Fibroblast of gingiva (primary cell): Measurements from ENCODE around the gene F2.
"Not testable (repeated sequence)": the region's sequence is repeated elsewhere in the genome, so short reads cannot be mapped to it uniquely, and the experiment has no call there.

Source experiments
- DNase-seq: peaks from one replicate; pipeline ENCODE4 v3.0.0-alpha.2; 2011; ENCODE audit warnings: low read depth

Gene F2

DNA sequence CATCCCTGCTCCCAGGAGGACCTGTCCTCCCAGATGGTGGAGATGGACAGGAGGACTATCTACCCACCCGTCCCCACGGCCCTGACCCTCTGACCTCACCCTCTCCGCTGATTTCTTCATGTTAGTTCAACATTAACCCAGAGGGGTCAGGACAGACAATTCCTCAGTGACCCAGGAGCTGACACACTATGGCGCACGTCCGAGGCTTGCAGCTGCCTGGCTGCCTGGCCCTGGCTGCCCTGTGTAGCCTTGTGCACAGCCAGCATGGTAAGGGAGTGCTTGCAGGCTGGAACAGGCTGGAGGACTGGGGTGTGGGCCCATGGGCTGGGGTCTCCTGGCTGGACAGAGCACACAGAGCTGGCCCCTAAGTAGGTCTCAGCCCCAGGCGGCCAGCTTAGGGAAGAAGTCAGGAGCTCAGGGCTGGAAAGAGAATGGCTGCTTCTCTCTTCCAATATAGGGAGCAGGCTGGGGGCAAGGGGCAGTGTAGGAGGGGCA, at the start of gene F2:
TSS of gene F2 (plus strand) at position 166 of the 495 bp plus-strand sequence. CDS start at position 189, 23 bp downstream.
- no peak for DNase-seq

DNA sequence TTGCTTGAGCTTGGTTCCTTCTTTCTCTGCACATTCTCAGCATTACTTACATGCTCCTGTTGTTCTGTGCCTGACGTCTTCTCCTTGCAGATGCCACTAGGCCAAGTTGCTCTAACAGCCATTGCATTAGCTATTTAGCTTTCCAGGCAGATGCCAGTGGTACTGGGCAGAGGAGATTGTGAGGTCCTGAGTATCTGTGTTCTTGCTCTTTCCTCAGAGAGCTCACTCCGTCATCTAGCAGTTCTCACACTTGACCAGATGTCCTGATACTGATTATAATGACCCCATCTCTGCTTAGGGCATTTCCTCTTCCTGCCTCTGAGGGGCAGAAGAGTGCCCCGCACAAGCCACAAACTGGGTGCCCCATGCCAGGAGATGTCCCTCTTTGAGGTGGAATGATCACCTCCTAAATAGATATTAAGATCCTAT, 49.3 kb upstream of the F2 start:
- DNase-seq: no peak

DNA sequence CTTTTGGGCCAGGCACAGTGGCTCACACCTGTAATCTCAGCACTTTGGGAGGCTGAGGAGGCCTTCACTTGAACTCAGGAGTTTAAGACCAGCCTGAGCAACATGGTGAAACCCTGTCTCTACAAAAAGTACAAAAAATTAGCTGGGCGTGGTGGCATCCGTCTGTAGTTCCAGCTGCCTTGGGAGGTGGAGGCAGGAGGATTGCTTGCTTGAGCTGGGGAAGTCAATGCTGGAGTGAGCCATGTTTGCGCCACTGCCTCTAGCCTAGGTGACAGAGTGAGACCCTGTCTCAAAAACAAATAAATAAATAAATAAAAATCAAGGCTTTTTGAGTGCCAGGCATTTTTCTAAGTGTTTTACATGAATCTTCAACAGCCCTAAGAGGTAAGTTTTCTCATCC, 48.5 kb upstream of the F2 start:
- DNase-seq: not testable (repeated sequence)

DNA sequence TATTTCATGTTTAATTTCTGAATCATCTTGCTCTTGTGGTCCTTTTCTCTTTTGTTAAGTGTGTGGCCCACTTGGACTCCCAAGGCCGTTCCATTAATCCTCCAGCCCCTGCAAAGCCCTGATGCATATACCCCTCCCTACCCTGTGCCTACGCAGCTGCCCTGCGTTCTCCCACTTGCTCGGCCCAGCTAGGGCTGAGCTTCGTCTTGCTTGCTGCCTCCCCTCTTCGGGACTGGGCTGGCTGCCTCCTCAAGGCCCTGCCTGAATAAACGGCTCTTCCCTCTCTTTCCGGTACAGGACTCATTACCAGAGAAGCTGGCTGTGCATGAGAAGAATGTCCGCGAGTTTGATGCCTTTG, 47.1 kb upstream of the F2 start:
- no peak for DNase-seq

DNA sequence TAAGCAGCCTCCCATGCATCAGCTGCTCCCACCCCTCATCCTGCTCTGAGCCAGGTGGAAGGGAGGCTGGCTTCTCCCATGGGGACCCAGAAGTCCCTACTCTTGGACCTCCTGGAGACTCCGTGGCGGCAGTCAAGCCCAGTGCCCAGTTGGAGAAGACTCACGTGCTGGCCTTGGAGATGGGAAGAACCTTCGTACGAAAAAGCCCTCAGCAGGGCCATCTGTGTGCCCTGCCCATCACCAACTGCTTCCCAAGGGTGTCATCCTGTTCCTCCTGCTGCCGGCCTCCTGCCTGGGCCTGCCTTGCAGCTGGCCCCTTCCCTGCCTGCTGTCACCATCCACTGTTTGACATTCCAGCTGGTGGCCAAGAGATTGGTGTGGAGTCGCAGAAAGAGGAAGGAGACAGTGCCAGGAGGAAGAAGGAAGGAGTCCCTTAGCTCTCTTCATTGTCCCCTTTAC, 46.6 kb upstream of the F2 start:
- DNase-seq: no peak

DNA sequence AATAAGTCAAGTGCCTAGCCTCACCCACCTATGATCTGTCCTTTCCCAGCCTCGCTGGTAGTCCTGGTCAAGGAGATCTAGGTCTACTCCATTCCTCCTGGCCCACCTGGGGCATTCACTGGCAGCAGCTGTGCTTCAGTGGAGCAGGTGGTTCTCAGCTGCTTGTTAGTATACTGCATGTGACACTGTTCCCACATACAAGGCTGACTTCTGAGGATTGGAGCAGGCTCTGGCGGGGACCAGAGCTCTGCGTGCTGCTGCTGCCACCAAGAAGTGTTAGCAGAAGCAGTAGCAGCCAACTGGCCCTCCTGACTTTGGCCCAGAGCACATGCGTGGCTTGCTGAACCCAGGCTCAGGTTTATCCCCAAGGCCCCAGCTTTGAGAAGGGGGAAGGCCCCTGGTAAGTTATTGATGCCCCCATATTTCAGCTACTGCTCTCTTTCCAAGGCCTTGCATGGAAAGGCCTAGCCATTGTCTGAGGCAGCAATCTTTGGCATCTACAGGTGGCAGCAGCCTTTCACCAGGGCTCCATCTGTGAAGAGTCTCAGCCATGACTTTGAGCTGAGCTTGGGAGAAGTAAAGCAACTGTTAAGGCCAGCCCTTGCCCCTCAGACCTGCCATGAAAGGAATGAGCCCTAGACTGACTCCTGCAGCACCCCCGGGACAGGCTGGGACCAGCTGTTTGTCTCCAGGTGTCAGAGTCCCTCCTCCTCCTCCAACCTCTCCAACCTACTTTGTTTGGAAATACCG, 45.1 kb upstream of the F2 start:
- DNase-seq: no peak

DNA sequence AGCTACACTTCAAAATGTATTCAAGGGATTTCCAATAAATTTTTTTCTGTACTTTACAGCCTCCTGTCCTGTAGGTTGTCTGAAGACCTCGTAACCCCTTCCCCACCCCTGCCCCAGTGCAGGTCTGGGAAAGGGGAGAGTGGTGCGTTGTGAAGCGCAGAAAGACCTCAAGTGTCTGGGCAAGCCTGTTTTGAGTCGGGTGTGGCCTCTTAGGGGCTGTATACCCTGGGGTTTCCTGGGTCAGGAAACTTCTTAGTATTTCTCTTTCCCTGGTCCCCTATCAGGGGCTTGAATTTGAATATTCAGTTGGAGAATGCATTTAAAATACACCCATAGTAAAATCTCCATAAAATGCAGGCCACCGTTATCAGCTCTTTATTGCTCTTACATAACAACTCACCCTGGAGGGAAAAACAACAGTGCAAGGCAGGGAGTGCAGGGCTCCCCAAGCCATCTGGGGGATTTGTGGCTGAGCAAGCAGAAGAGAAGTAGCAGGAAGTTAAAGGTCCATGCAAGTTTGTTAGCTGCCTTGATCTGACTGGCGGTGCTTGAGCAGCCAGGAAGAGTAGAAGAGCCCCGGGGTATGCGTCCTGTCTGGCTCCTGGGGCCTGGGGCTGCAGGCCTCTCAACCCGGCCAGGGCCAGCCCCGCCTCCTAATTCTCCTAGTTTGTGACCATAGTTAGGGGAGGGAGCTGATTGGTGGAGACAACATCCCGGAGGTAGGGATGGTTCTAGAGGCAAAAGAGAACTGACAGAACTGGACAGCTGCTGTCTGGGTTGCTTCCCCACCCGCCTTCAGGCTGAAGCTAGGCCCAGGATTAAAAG, 44.3 kb upstream of the F2 start:
- no peak for DNase-seq

DNA sequence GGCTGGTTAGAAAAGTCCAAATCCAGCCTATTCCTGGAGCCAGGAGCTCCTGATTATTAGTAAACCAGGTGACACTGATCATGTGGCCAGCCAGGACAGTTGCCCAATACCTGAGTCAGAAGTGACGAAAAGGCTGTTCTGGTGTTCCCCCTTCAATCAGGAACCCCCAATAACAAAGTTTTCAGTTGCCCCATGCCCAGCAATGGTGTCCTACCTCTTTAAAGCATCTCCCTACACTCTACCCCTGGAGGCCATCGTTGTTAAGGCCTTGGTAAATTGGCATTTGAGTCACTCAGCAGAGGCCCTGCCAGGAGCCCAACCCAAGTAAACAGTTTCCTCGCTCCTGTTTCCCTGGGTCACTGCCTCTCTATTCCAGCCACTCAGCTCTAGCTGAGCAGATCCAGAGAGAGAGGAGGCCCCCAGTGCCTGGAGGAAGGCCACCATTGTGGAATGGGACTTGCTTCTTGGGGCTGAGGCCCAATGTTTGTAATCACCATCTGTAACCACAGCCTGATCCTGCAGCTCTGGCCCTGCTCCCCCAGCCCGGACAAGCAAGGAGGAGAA, 43.6 kb upstream of the F2 start:
- DNase-seq: peak; percentile 88

DNA sequence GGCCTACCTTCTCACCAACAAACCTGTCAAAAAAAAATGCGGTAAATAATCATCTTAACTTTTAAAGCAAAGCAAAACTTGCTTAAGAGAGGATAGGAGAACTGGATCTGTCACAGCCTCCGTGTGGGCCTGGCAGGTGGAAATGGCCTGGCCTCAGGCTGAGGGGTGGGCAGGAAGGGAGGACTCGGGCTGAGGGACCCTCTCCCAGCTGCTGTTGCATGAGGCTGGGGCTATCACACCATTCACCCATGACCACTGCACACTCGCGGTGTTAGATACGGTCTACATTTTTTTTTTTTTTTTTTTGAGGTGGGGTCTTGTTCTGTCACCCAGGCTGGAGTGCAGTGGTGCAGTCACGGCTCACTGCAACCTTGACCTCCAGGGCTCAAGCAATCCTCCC, 43.1 kb upstream of the F2 start:
- DNase-seq: no peak

DNA sequence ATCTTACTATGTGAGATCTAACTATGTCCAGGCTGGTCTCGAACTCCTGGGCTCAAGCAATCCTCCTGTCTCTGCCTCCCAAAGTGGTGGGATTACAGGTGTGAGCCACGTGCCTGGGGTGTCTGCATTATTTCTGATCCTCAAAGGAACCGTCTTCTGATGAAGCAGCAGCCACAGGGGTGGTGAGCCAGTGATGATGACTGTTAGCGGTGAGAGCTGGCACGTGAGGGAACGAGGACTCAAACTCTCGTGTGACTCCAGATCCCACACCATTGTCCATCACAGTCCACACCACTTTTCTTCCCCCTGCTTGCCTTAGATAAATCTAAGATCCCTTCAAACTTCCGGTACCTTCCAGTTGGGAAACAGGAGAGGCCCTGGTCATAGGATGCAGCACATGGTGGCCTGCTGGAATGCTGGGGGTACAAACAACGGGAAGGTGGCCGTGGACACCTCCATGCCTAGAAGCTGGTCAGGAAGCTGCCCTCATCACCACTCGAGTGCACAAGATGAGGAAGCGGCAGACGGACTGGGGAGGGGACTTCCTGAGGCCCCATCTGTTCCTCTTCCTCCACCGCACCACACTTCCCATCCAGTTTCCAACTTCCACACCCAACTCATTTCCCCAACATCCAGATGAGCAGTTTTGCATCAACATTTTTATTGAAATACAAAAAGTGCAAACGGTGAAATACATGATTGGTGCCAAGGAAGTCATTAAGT, 42.4 kb upstream of the F2 start:
- DNase-seq: no peak

DNA sequence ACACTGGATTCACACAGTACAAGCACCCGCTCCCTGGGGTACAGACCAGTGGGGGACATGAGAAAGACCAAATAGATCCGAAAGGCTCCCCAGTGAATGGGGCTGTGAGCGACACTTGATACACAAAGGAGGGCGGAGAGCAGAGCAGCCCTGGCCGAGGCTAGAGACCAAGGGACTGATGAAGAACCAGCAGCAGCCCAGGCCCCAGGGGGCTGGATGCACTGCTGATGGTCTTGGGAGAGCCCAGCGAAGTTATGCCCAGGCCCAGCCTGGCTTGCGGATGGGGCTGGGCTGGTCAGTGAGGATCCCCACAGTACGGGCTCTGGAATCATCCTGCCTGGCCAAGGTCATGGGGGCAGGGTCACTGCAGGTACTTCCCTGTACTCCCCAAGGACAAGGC, 41.8 kb upstream of the F2 start:
- DNase-seq: no peak

DNA sequence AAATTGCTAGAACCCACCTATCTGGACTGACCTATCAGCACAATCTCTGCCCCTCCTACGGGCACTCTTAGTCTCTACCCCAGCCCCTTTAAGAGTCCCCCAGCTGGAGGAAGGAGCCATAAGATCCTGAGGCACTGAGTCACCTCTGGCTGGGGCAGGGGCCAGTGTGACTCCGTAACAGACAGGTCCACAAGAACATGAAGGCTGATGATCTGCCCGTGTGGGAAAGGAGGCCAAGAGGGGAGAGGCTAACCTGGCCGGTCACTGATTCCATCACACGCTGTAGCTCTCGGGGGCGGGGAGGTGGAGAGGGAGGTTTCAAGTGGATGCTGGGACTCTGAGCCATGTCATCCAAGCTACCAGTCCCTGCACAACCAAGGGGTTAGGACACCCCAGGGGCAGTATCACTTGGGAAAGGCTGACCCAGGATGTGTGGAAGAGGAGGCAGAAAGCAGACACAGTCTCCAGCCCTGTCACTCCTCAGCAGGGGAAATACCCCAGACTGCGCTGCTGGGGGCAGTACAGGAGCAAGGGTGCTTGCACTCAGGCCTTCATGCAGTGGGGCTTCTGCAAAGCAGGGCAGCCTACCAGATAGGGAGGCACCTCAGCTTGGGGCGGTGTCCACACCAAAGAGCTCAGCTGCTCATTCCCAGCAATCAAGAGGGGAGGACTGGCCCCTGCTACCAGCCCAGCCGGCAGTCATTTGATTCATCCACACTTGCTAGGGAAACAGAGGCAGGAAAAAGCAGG, 40.8 kb upstream of the F2 start:
- no peak for DNase-seq

DNA sequence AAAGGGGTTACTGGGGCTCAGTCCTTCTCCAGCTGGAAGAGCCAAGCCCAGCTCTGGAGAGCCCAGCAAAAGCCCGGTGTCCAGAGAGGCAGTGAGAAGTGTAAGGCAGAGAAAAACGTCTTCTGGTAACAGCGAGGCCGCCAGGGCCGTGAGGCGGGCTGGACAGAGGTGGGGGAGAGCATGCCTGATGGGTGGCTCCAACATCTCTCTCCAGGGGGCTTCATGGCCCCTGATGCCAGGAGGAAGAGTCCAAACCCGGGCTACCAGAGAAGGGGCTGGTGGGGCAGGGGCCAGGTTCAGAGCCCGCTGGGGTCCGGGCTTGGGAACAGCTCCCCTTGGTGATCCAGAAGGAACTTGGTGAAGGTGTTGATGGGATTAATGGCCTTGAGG, 40.3 kb upstream of the F2 start:
- DNase-seq: no peak

DNA sequence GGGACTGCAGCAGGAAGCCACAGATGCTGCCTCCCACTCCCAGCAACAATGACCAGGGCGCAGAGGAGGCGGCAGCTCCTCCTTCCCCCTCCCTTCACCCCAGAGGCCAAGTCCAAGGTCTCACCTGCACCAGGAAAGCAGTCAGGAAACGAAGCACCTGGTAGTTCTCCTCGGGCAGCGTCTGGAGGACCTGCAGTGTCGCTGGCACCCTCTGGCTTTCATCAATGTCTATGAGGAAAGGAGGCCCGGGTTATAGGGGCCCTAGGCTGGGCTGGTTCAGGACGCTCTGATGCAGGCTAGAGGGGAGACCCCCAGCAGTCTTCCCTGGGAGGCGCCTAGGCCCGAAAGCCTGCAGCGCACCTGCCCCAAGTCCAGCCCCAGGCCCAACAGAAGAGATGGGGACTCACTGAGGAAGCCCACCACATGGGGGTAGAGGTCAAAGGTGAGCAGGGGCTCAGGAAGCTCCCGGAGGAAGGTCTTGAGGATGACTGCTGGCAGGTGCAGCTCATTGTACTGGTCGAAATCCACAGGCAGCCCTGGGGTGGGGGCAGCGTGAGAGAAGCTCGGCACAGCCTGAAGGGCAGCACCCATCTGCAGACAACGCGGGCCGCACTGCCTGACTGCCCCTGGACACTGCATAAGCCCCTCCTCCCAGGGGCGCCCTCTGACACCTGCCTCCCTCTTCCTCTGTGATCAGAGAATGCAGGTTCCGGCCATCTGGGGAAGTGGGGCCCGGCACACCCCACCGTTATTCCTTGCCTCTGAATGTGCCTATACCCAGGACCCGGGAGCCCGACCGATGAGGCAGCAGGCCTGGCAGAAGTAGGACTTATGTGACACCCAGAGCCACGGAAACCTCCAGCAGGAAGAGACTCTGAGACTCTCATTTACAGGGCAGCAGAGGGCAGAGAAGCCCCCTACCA, 39.5 kb upstream of the F2 start:
- DNase-seq: no peak

DNA sequence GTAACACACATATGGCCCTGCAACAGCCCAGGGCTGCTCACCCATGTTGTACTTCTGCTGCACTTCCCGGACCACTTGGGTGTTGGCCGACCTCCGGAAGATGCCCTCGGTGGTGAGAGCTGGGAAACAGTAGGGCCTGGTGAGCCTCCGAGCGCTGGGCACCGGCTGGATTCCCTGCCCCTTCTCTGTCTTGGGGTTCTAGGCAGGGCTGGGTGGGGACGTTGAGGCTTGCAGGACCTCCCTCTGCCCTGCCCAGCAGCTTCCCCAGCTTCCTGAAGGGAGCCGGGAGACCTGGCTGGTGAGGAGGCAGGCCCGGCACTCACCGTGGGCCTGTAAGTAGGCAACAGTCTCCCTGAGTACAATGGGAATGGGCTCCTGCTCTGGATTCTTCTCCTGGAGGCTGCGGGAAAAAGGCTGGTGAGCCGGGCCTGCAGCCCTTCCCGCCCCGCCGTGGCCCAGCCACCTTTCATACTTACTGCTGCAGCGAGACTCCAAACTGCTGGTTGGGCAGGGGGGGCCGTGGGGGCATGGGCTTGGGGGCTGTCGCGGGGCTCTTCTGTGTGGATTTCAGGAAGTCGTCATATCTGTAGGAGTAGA, 38.8 kb upstream of the F2 start:
- DNase-seq: no peak

DNA sequence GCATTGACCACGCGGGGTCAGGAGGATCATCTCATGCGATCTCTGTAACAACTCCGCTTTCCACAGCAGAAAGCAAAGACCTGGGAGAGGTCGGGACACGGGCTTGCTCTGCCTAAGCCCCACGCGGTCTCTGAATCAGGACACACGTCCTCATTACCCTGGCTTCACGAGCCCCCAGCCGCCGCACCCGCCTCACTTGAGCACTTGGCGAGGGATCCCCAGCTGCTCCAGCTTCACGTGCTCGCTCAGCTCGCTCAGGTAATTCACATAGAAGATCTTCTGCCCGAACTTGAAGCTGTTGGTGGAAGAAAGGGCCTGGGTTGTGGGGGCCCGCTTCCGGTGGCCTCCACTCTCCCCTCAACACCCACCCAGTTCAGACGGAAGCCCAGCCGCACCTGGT, 38.2 kb upstream of the F2 start:
- no peak for DNase-seq

DNA sequence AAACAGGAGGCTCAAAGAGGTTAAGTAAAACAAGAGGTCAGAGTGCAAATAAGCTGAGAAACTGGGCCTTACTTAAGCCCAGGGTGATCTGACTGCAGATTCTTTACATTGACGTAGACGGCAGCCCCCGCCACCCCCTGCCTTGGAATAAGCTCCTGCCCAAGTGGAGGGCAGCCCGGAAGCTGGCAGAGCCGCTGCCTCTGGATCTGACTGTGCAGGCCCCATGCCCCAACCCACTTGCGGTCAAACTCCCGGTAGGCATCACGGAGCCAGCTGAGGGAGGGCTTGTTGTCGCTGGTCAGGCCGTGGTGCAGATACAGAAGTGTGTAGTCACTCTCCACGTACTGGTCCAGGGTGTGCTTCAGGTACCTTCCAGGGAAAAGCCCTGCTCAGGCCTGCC, 37.2 kb upstream of the F2 start:
- DNase-seq: no peak

DNA sequence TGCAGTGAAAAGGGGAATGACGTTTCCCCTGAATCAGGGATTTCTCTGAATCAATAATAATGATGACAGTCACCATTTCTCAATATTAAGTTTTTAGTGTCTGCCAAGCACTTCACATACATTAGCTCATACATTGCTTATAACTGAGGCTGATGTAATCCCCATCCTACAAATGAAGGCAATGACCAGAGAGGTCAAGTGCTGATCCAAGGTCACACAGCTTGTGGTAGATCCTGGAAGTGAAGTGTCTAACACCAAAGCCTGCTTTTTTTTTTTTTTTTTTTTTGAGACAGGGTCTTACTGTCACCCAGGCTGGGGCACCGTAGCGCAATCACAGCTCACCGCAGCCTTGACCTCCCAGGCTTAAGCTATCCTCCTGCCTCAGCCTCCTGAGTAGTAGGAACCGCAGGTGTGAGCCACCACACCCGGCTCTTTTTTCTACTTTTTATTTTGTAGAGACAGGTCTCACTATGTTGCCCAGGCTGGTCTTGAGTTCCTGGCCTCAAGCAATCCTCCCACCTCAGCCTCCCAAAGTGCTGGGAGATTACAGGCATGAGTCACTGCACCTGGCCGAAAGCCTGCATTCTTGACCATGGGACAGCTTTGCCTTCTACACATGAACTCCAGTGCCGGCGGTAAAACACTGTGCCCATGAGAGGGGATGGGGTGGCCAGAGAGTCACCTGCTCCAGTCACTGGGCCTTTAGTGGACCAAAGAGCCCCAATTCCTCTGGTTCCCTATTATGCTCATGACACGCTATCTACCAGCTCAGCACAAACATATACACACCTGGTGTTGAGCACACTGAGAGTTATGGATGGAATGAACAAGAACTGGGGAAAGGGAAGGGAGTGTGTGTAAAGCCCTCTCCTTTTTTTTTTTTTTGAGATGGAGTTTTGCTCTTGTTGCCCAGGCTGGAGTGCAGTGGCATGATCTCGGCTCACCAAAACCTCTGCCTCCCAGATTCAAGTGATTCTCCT, 36.0 kb upstream of the F2 start:
- DNase-seq: no peak

DNA sequence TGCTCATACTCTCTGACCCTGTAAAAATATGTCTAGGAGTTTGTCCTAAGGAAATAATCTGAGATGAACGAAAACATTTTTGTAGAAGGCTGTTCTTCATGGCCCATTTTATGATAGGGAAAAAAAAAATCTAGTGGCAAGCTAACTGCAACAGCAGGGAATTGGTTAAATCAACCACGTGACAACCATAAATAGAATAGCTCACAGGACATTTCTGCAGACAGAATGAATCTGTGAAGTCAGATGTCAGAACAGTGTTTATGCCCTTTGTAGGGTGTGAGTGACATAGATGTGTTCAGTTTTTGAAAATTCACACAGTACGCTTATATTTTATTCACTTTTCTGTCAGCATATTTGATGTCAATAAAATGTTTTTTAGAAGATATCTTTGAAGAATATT, 34.6 kb upstream of the F2 start:
- no peak for DNase-seq
